BE2C (cell line): ENCODE measurements around the gene PPP1R17. TPM values are rescaled to one million over a fixed set of nuclear protein-coding genes. Genes with fewer than 3 reads are reported as not detected.

Experiments
- DNase-seq: peaks from one replicate; pipeline ENCODE4 v3.0.0-alpha.2; 2020
- H3K27me3 ChIP-seq: fragments of 250-450 bp; sonication (Bioruptor Pico); 2 replicates; pipeline ENCODE4 v1.5.1; 2020; ENCODE audit warnings: mild to moderate bottlenecking
- H3K36me3 ChIP-seq: fragments of 250-450 bp; sonication (Bioruptor Pico); 2 replicates; pipeline ENCODE4 v1.5.1; 2020; ENCODE audit warnings: mild to moderate bottlenecking
- H3K4me1 ChIP-seq: fragments of 250-450 bp; sonication (Bioruptor Pico); 2 replicates; pipeline ENCODE4 v1.5.1; 2020
- H3K4me3 ChIP-seq: 2 replicates; pipeline ENCODE4 v1.5.1; 2011; ENCODE audit warnings: low read depth, low read length
- H3K9me3 ChIP-seq: fragments of 250-450 bp; sonication (Bioruptor Pico); 2 replicates; pipeline ENCODE4 v1.5.1; 2020
- polyA plus RNA-seq: library from polyadenylated mRNA; unstranded; fragments of >200 nt; gene quantifications from one replicate; pipeline ENCODE4 v1.2.1, GENCODE V29; 2012; ENCODE audit warnings: low read depth, missing spikeins; ENCODE audit not compliant: insufficient read length, insufficient read depth
- TF ChIP-seq, protein P1 (sequence below): IDR thresholded peaks from 2 replicates; pipeline ENCODE4 v1.5.1; 2012; ENCODE audit warnings: mild to moderate bottlenecking, low read depth, low read length

Gene PPP1R17
- not detected for polyA plus RNA-seq

GRCh38 chr7:31687024-31687748 is at the start of gene PPP1R17:
TSS of gene PPP1R17 (plus strand) at chr7:31687215. CDS start at chr7:31692442, 5,227 bp downstream.
- no peaks in the 10 kb centered on the region for H3K9me3 ChIP-seq
- peak; percentile 47 for DNase-seq
- no peaks in the 10 kb centered on the region for H3K27me3 ChIP-seq
- TF ChIP-seq, protein P1, sequence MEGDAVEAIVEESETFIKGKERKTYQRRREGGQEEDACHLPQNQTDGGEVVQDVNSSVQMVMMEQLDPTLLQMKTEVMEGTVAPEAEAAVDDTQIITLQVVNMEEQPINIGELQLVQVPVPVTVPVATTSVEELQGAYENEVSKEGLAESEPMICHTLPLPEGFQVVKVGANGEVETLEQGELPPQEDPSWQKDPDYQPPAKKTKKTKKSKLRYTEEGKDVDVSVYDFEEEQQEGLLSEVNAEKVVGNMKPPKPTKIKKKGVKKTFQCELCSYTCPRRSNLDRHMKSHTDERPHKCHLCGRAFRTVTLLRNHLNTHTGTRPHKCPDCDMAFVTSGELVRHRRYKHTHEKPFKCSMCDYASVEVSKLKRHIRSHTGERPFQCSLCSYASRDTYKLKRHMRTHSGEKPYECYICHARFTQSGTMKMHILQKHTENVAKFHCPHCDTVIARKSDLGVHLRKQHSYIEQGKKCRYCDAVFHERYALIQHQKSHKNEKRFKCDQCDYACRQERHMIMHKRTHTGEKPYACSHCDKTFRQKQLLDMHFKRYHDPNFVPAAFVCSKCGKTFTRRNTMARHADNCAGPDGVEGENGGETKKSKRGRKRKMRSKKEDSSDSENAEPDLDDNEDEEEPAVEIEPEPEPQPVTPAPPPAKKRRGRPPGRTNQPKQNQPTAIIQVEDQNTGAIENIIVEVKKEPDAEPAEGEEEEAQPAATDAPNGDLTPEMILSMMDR, result no peak
- H3K4me1 ChIP-seq, result no peaks in the 10 kb centered on the region
- H3K4me3 ChIP-seq, result no peak within 1 kb of the TSS
- no peaks in the 10 kb centered on the region for H3K36me3 ChIP-seq

- no peak for DNase-seq
- no peaks in the 10 kb centered on the region for H3K36me3 ChIP-seq
- H3K9me3 ChIP-seq, result no peaks in the 10 kb centered on the region
- no peaks in the 10 kb centered on the region; the same call in none of the 2 replicates for H3K27me3 ChIP-seq
- H3K4me1 ChIP-seq, result no peaks in the 10 kb centered on the region
- no peak overlapping the region for H3K4me3 ChIP-seq
- TF ChIP-seq, protein P1, result no peak
Observed at GRCh38 chr7:31640381-31640780, 46.6 kb upstream of the PPP1R17 start.

- no peak for DNase-seq
- H3K4me3 ChIP-seq, result no peak overlapping the region
- no peaks in the 10 kb centered on the region; the same call in none of the 2 replicates for H3K27me3 ChIP-seq
- no peaks in the 10 kb centered on the region for H3K9me3 ChIP-seq
- H3K4me1 ChIP-seq, result no peaks in the 10 kb centered on the region
- TF ChIP-seq, protein P1, result no peak
- H3K36me3 ChIP-seq, result no peaks in the 10 kb centered on the region
Observed at GRCh38 chr7:31642681-31643115, 44.3 kb upstream of the PPP1R17 start.

- Histone ChIP-seq H3K27me3 (no peaks in the 10 kb centered on the region; the same call in 1 of the 2 replicates), H3K36me3 (no peaks in the 10 kb centered on the region), H3K4me3 (no peak overlapping the region), H3K4me1 (no peaks in the 10 kb centered on the region), H3K9me3 (no peaks in the 10 kb centered on the region)
- no peak for DNase-seq
- TF ChIP-seq, protein P1, result no peak
Observed at GRCh38 chr7:31646942-31647341, 40.1 kb upstream of the PPP1R17 start.

- DNase-seq, result no peak
- Histone ChIP-seq H3K27me3 (no peaks in the 10 kb centered on the region; the same call in 1 of the 2 replicates), H3K4me1 (no peaks in the 10 kb centered on the region), H3K36me3 (no peaks in the 10 kb centered on the region), H3K4me3 (no peak overlapping the region), H3K9me3 (no peaks in the 10 kb centered on the region)
- TF ChIP-seq, protein P1, result no peak
Observed at GRCh38 chr7:31647511-31647910, 39.5 kb upstream of the PPP1R17 start.

DNA sequence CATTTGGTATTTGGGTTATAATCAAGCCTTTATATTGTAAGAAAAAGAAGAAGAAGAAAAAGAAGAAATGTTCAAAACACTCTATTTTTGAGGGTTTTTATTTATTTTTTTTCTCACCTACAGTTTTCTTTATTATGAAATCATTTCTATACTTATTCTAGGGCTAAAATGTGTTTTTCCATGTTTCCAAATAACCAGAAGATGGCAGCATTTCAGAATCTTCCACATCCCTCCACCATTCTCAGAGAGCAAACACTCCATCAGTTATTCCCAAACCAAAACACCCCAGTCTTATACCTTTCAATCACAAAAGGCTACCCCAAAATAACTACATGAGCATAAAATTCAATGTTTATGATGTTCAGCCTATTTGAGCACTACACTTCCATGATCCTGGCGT is 38.7 kb upstream of the PPP1R17 start:
- DNase-seq, result no peak
- no peaks in the 10 kb centered on the region for H3K36me3 ChIP-seq
- TF ChIP-seq, protein P1, result peak; percentile 41
- H3K9me3 ChIP-seq, result no peaks in the 10 kb centered on the region
- H3K4me3 ChIP-seq, result no peak overlapping the region
- no peaks in the 10 kb centered on the region for H3K4me1 ChIP-seq
- H3K27me3 ChIP-seq, result no peaks in the 10 kb centered on the region; the same call in 1 of the 2 replicates
